Embryonic facial prominence (tissue), 1 donor: Measurements from ENCODE around the gene SCAMP4.
A peak's percentile ranks its signal among the peaks of the same experiment; 100 is the strongest.
"Not testable (repeated sequence)": the region's sequence is repeated elsewhere in the genome, so short reads cannot be mapped to it uniquely, and the experiment has no call there.

Experiments used
- DNase-seq: peaks from one replicate; pipeline ENCODE4 v3.0.0-alpha.2; 2016; ENCODE audit errors: extremely low spot score

SCAMP4 gene

GRCh38 chr19:1882786-1883692, 22.2 kb upstream of the SCAMP4 start:
- DNase-seq = no peak

GRCh38 chr19:1883784-1884183, 21.4 kb upstream of the SCAMP4 start:
- DNase-seq = no peak

- DNase-seq = no peak
Observed at GRCh38 chr19:1884291-1884718, 20.9 kb upstream of the SCAMP4 start.

- no peak for DNase-seq
Observed at GRCh38 chr19:1884719-1885334, 20.4 kb upstream of the SCAMP4 start.

GRCh38 chr19:1885398-1886119, 19.6 kb upstream of the SCAMP4 start, which contains the start of gene ABHD17A:
TSS of gene ABHD17A (minus strand) at chr19:1885496. CDS start at chr19:1881566, 3,930 bp downstream.
- DNase-seq = peak; percentile 87

- not testable (repeated sequence) for DNase-seq
Observed at GRCh38 chr19:1886360-1886759, 18.8 kb upstream of the SCAMP4 start.

GRCh38 chr19:1888385-1888784, 16.8 kb upstream of the SCAMP4 start:
- DNase-seq = no peak

GRCh38 chr19:1889907-1890306, 15.3 kb upstream of the SCAMP4 start:
- no peak for DNase-seq

GRCh38 chr19:1893791-1894190, 11.4 kb upstream of the SCAMP4 start:
- DNase-seq = no peak

GRCh38 chr19:1896508-1896907, 8.7 kb upstream of the SCAMP4 start:
- DNase-seq = no peak

GRCh38 chr19:1901940-1902404, 3.2 kb upstream of the SCAMP4 start:
- no peak for DNase-seq

- DNase-seq = no peak
Observed at GRCh38 chr19:1902923-1903322, 2.3 kb upstream of the SCAMP4 start.

GRCh38 chr19:1904860-1905109, 414 bp upstream of the SCAMP4 start:
- DNase-seq = no peak

GRCh38 chr19:1905863-1906375, 720 bp downstream of the SCAMP4 start:
- no peak for DNase-seq

- no peak for DNase-seq
Observed at GRCh38 chr19:1906985-1907562, 1.9 kb downstream of the SCAMP4 start.

- no peak for DNase-seq
Observed at GRCh38 chr19:1907563-1908363, 2.6 kb downstream of the SCAMP4 start.

GRCh38 chr19:1908364-1908678, 3.1 kb downstream of the SCAMP4 start:
- no peak for DNase-seq

- no peak for DNase-seq
Observed at GRCh38 chr19:1909761-1910080, 4.5 kb downstream of the SCAMP4 start.

GRCh38 chr19:1910177-1910576, 5.0 kb downstream of the SCAMP4 start:
- DNase-seq = no peak

- no peak for DNase-seq
Observed at GRCh38 chr19:1911098-1911497, 5.9 kb downstream of the SCAMP4 start.

- no peak for DNase-seq
Observed at GRCh38 chr19:1911995-1912394, 6.8 kb downstream of the SCAMP4 start.
